Panc1 (cell line): Measurements from ENCODE around the gene P4HTM. TPM values are rescaled to one million over a fixed set of nuclear protein-coding genes. Genes with fewer than 3 reads are reported as not detected.

ENCODE experiments used
- ATAC-seq: fragments of 200-7000 bp; cut with Tn5 transposase; 2 replicates; pipeline ENCODE4 v1.9.1; 2020; ENCODE audit warnings: mild to moderate bottlenecking, moderate library complexity
- BruUV-seq: library from RNA; stranded (reverse); fragments of 400-500 nt; replicated peaks from 2 replicates; lab custom pipeline; 2021; lab: Mats Ljungman, UMichigan
- CTCF ChIA-PET: fragments of 300-600 bp; sonication (Branson Sonifier 250); formaldehyde crosslinking; loops from one replicate; lab custom pipeline; 2022; ENCODE audit warnings: antibody characterized with exemption; lab: Charles Lee
- POLR2A ChIA-PET: fragments of 300-600 bp; sonication (Branson Sonifier 250); formaldehyde crosslinking; loops from one replicate; lab custom pipeline; 2022; ENCODE audit warnings: antibody characterized with exemption; lab: Charles Lee
- DNase-seq: peaks from one replicate; pipeline ENCODE4 v3.0.0-alpha.2; 2010; ENCODE audit warnings: low read depth, low spot score
- H3K27ac ChIP-seq: 2 replicates; pipeline ENCODE4 v1.5.1; 2011; ENCODE audit warnings: mild to moderate bottlenecking, low read length, inconsistent platforms
- H3K27me3 ChIP-seq: fragments of 200-500 bp; sonication (Bioruptor generic); 2 replicates; pipeline ENCODE4 v1.6.0; 2014; ENCODE audit warnings: low read length, inconsistent platforms; ENCODE audit not compliant: control insufficient read depth, insufficient read depth
- H3K36me3 ChIP-seq: fragments of 200-500 bp; sonication (Bioruptor generic); 2 replicates; pipeline ENCODE4 v1.5.1; 2014; ENCODE audit warnings: inconsistent platforms, mild to moderate bottlenecking, low read length, moderate library complexity; ENCODE audit not compliant: control insufficient read depth, insufficient read depth
- H3K4me1 ChIP-seq: 2 replicates; pipeline ENCODE4 v1.5.1; 2011; ENCODE audit warnings: inconsistent platforms, mild to moderate bottlenecking, low read length, moderate library complexity; ENCODE audit not compliant: control insufficient read depth, insufficient read depth
- H3K4me3 ChIP-seq, 2 experiments: 2 replicates each; pipeline ENCODE4 v1.5.1; 2011 to 2012; ENCODE audit warnings: low read depth in 2 of 2, low read length in 2 of 2, mild to moderate bottlenecking in 2 of 2, inconsistent platforms in 1 of 2, moderate library complexity in 1 of 2
- H3K9me3 ChIP-seq: fragments of 200-500 bp; sonication (Bioruptor generic); 2 replicates; pipeline ENCODE4 v1.5.1; 2014; ENCODE audit warnings: low read depth, mild to moderate bottlenecking, inconsistent platforms, low read length, moderate library complexity; ENCODE audit not compliant: control insufficient read depth, insufficient read depth
- CTCF ChIP-seq: fragments of 450-650 bp; IDR thresholded peaks from 2 replicates; pipeline ENCODE4 v1.5.1; 2017; ENCODE audit warnings: mild to moderate bottlenecking
- POLR2AphosphoS5 ChIP-seq: IDR thresholded peaks from 2 replicates; pipeline ENCODE4 v1.6.1; 2012; ENCODE audit warnings: mild to moderate bottlenecking, low read depth, low read length, moderate library complexity
- REST ChIP-seq, 2 experiments: IDR thresholded peaks; 2 replicates each; pipeline ENCODE4 v1.6.1; 2011 to 2012; ENCODE audit warnings: low read depth in 2 of 2, control low read depth in 1 of 2, low read length in 1 of 2, mild to moderate bottlenecking in 1 of 2, moderate library complexity in 1 of 2; ENCODE audit not compliant: insufficient read depth in 1 of 2
- SIN3A ChIP-seq: IDR thresholded peaks from 2 replicates; pipeline ENCODE4 v1.6.1; 2012; ENCODE audit warnings: low read depth, mild to moderate bottlenecking, low read length, moderate library complexity, borderline replicate concordance; ENCODE audit not compliant: insufficient read depth
- TCF7L2 ChIP-seq: IDR thresholded peaks from 2 replicates; pipeline ENCODE4 v1.6.1; 2011; ENCODE audit warnings: mild to moderate bottlenecking, low read depth, low read length, inconsistent platforms
- in situ Hi-C: cut with HindIII; loops from 2 replicates; pipeline ENCODE4 v1.10.0; 2016; ENCODE audit warnings: low sequenced_read_pairs, low pct_unique_long_range_greater_than_20kb
- intact Hi-C: fragments of 100-400 bp; cut with micrococcal nuclease; formaldehyde crosslinking; loops from one replicate; pipeline ENCODE4 v1.10.0; 2022; ENCODE audit not compliant: unreplicated experiment
- total RNA-seq: library from RNA; stranded (reverse); gene quantifications from one replicate; pipeline ENCODE4 v1.2.1, GENCODE V29; 2021; ENCODE audit not compliant: unreplicated experiment

P4HTM gene
- total RNA-seq, 1 experiment from 2014 or later = 28.3 TPM

DNA sequence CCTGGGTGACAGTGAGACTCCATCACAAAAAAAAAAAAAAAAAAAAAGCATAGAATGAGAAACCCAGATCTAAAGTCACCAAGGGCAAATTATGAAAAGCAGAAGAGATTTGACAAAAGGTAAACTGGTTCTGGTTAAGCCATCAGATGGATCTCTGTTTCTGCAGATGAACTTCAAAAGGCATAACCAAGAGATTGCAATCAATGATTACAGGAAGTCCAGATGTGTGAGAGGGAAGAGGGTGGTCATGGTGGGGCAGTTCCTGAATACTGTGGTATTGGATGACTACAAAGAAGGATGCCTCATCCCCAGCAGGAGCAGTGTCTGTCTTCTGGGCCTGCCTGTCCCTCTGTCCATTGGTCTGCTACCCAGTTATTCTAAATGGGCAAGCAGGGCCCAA, 3.8 kb downstream of the P4HTM start:
- Histone ChIP-seq H3K9me3 (no peaks in the 10 kb centered on the region), H3K4me3 (no peak overlapping the region), H3K27ac (no peak overlapping the region), H3K27me3 (no peaks in the 10 kb centered on the region), H3K4me1 (peaks cover 22% of the 10 kb centered on the region), H3K36me3 (no peaks in the 10 kb centered on the region)
- in situ Hi-C loops = no loop called here
- ChIA-PET CTCF (no interaction called here), POLR2A (interaction anchor here (0.7 kb wide), 1 partner anchor 13 kb away, joined by 3 read pairs; the partner anchor contains the start of gene WDR6)
- ATAC-seq (no peak), DNase-seq (no peak)
- intact Hi-C loops = no loop called here
- BruUV-seq = TSS peak; percentile 57
- no peak for TF ChIP-seq SIN3A
- no peak for TF ChIP-seq POLR2AphosphoS5
- TF ChIP-seq CTCF = no peak
- no peak for TF ChIP-seq TCF7L2
- TF ChIP-seq REST (IDR thresholded peaks at IDR 0.05; ENCODE audit: insufficient read depth in 1 of 2, low read depth in 2 of 2, low read length in 1 of 2) = no peak

DNA sequence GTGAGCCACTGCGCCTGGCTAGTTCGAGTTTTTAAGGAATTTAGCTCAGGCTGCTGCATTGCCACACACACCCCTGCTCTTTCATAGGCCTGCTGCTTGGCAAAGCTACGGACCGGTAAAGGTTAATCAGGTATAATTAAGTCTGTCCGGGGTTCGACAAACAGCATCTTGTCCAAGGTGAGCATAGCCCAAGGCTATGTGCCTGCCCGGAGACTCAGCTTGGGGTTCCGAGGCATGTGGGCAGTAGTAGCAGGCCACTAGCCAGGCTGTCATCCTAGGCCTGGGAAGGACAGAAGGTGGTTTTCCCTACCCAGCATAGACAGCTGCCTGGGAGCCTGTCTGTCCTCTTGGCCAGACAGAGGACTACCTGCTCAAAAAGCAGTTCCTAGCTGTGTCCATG, 6.6 kb downstream of the P4HTM start:
- Histone ChIP-seq H3K4me3 (no peak overlapping the region), H3K36me3 (no peaks in the 10 kb centered on the region), H3K27ac (no peak overlapping the region), H3K4me1 (peaks cover 10% of the 10 kb centered on the region), H3K27me3 (no peaks in the 10 kb centered on the region), H3K9me3 (no peaks in the 10 kb centered on the region)
- ChIA-PET CTCF (no interaction called here), POLR2A (no interaction called here)
- no TSS peak for BruUV-seq
- no peak for TF ChIP-seq SIN3A
- TF ChIP-seq POLR2AphosphoS5 = no peak
- in situ Hi-C loops (no loop called here), intact Hi-C loops (no loop called here)
- ATAC-seq (no peak), DNase-seq (no peak)

DNA sequence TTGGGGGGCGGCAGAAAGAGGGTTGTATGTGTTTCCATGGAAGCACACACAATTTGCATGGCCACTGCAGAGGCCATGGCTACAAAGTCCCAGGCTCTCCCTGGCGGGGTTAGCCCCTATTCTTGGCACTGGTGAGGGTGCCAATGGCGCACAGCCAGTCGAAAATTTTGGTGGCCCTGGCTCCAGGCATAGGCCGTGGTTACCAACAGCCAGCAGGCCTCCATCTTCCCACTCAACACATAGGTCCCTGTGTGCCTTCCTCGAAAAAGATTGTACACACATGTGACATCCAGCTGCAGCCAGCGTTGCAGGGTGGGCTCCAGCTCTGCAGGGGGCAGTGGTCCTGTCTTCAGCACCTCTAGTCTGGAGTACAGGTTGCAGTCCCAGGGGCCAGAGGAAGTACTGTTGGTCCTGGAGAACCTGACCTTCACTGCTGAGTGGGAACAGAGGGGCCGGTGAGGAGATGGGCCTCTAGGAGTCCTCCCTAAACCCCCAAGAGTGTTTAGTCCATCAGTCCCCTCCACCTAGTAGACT, 7.1 kb downstream of the P4HTM start:
- H3K9me3 ChIP-seq = no peaks in the 10 kb centered on the region
- intact Hi-C loops = no loop called here
- DNase-seq (no peak), ATAC-seq (no peak)
- in situ Hi-C loops = no loop called here
- ChIA-PET POLR2A (no interaction called here), CTCF (no interaction called here)
- H3K27ac ChIP-seq = no peak overlapping the region
- no peak overlapping the region for H3K4me3 ChIP-seq
- H3K27me3 ChIP-seq = no peaks in the 10 kb centered on the region
- BruUV-seq = no TSS peak
- TF ChIP-seq CTCF (no peak), REST (IDR thresholded peaks at IDR 0.05; ENCODE audit: insufficient read depth in 1 of 2, low read depth in 2 of 2, low read length in 1 of 2) (no peak)
- H3K4me1 ChIP-seq = peaks cover 6% of the 10 kb centered on the region
- no peaks in the 10 kb centered on the region for H3K36me3 ChIP-seq
